ENCODE data around the gene TSSK6. TPM values are rescaled to one million over a fixed set of nuclear protein-coding genes. Genes with fewer than 3 reads are reported as not detected.
A peak's percentile ranks its signal among the peaks of the same experiment; 100 is the strongest.

TSSK6 gene
- total and polyA plus RNA-seq, 10 of the 15 experiments (the other 5 are each of a cell fraction or from before 2014, with no cell fraction given) = 0.06 to 3.6 (median 0.98) TPM; not detected in 2

- TF ChIP-seq IKZF2 (IDR thresholded peaks at IDR 0.05) (peak in 1 of 2 experiments; percentile 46; a peak in 1 of 4 replicates), ATF7 (IDR thresholded peaks at IDR 0.05; ENCODE audit: low read depth) (peak; percentile 26; the same call in 1 of the 2 replicates), SMARCA5 (IDR thresholded peaks at IDR 0.05) (no peak), ZNF217 (IDR thresholded peaks at IDR 0.05) (0 out of 2 replicates have a peak, but pooled peaks have one; percentile 55), MEF2A (IDR thresholded peaks at IDR 0.05; ENCODE audit: insufficient read depth, low read depth, low read length) (no peak), RUNX3 (IDR thresholded peaks at IDR 0.05; ENCODE audit: low read length) (0 out of 2 replicates have a peak, but pooled peaks have one; percentile 4), E2F8 (IDR thresholded peaks at IDR 0.05; ENCODE audit: low read depth, partially characterized antibody) (peak; percentile 21), MLLT1 (IDR thresholded peaks at IDR 0.05) (peak; percentile 69; the same call in 1 of the 2 replicates)
Observed at GRCh38 chr19:19468424-19469050, 46.8 kb downstream of the TSSK6 start (continued).

- no peak overlapping the region for H3K4me3 ChIP-seq
- POLR2A ChIA-PET = no interaction called here
- RAD21 ChIA-PET (ENCODE audit: unreplicated experiment) = no interaction called here
- 98% methylated on average over 6 of the region's 6 CpGs for WGBS (ENCODE audit: insufficient coverage, insufficient replicate concordance, low lambda C conversion rate, missing lambda C conversion rate)
- SMC1A ChIA-PET (ENCODE audit: uncharacterized antibody, unreplicated experiment) = no interaction called here
- H3K9ac ChIP-seq (ENCODE audit: control insufficient read depth, insufficient read depth, low read length) = no peak overlapping the region
- H2AFZ ChIP-seq (ENCODE audit: control insufficient read depth, low read depth, low read length) = no peak overlapping the region
- FAIRE-seq (no peak), ATAC-seq (no peak), DNase-seq (ENCODE audit: low read depth, low spot score) (no peak)
- no TSS peak for BruUV-seq (replicated peaks)
- peaks cover 39% of the 10 kb centered on the region for H3K9me3 ChIP-seq (replicated peaks; ENCODE audit: control insufficient read depth, insufficient read depth, low read length)
- H3K4me1 ChIP-seq (ENCODE audit: control insufficient read depth, insufficient read depth, low read length) = peaks cover 26% of the 10 kb centered on the region
- in situ Hi-C loops (cut with MboI) (no loop called here), intact Hi-C loops (cut with micrococcal nuclease; ENCODE audit: unreplicated experiment) (no loop called here)
- peaks cover 32% of the 10 kb centered on the region for H3K79me2 ChIP-seq (ENCODE audit: control insufficient read depth, insufficient read depth, low read length)
- no peaks in the 10 kb centered on the region for H3K27me3 ChIP-seq (replicated peaks in 1 of 2; ENCODE audit: control insufficient read depth in 2 of 2, insufficient read depth in 2 of 2, low read length in 1 of 2)
- H3K4me2 ChIP-seq (ENCODE audit: control insufficient read depth, insufficient read depth) = no peak overlapping the region
- CTCF ChIA-PET = no interaction called here
- no peaks in the 10 kb centered on the region for H4K20me1 ChIP-seq (ENCODE audit: control insufficient read depth, insufficient read depth)
- H3K27ac ChIP-seq (ENCODE audit: control insufficient read depth, insufficient read depth) = no peak overlapping the region
- H3K36me3 ChIP-seq (ENCODE audit: control insufficient read depth in 2 of 2, insufficient read depth in 2 of 2, low read length in 1 of 2) = peaks cover 24 to 37% of the 10 kb centered on the region in 2 experiments
- TF ChIP-seq RBBP5 (conservative IDR thresholded peaks at IDR 0.05) (no peak), CBX3 (IDR thresholded peaks at IDR 0.05; ENCODE audit: borderline replicate concordance, low read depth) (no peak), HDAC2 (IDR thresholded peaks at IDR 0.05) (no peak), USF2 (IDR thresholded peaks at IDR 0.05; ENCODE audit: borderline replicate concordance, low read depth, low read length) (no peak), SRF (IDR thresholded peaks at IDR 0.05; ENCODE audit: low read depth in 2 of 2, low read length in 2 of 2) (no peak), HDAC6 (IDR thresholded peaks at IDR 0.05; ENCODE audit: unreplicated experiment) (no peak), HDGF (IDR thresholded peaks at IDR 0.05) (no peak), PAX5 (IDR thresholded peaks at IDR 0.05; ENCODE audit: borderline replicate concordance, low read depth, low read length) (no peak), BACH1 (IDR thresholded peaks at IDR 0.05; ENCODE audit: borderline replicate concordance) (no peak), JUND (IDR thresholded peaks at IDR 0.05; ENCODE audit: low read depth, low read length) (no peak)
Observed at GRCh38 chr19:19466201-19466600, 49.1 kb downstream of the TSSK6 start.

All from GM12878 (cell line).